Hindlimb muscle (tissue), 1 donor: ENCODE data around the gene PRUNE2. TPM values are rescaled to one million over a fixed set of nuclear protein-coding genes. Genes with fewer than 3 reads are reported as not detected.
A peak's percentile ranks its signal among the peaks of the same experiment; 100 is the strongest.

Experiments
- DNase-seq: peaks from one replicate; pipeline ENCODE4 v3.0.0-alpha.2; 2013
- polyA plus RNA-seq: library from polyadenylated mRNA; unstranded; fragments of 120-200 nt; gene quantifications from one replicate; pipeline ENCODE4 v1.2.1, GENCODE V29; 2013; ENCODE audit not compliant: insufficient read length

PRUNE2 gene
- polyA plus RNA-seq, 1 donor: 10.6 TPM

- DNase-seq: no peak
These were observed 173.5 kb downstream of the PRUNE2 start for GRCh38 chr9:76732341-76732958.

GRCh38 chr9:76730801-76731200 is 175.1 kb downstream of the PRUNE2 start:
- DNase-seq: no peak

- DNase-seq: no peak
These were observed 175.8 kb downstream of the PRUNE2 start for GRCh38 chr9:76729980-76730737.

GRCh38 chr9:76729116-76729515 is 176.8 kb downstream of the PRUNE2 start:
- DNase-seq: no peak

- DNase-seq: no peak
These were observed 180.0 kb downstream of the PRUNE2 start for GRCh38 chr9:76725885-76726284.

- no peak for DNase-seq
These were observed 180.8 kb downstream of the PRUNE2 start for GRCh38 chr9:76725011-76725546.

GRCh38 chr9:76720245-76720644 is 185.7 kb downstream of the PRUNE2 start:
- no peak for DNase-seq

- DNase-seq: no peak
These were observed 187.7 kb downstream of the PRUNE2 start for GRCh38 chr9:76718166-76718565.

GRCh38 chr9:76717613-76718012 is 188.3 kb downstream of the PRUNE2 start:
- no peak for DNase-seq

GRCh38 chr9:76717176-76717575 is 188.7 kb downstream of the PRUNE2 start:
- DNase-seq: no peak

- DNase-seq: peak; percentile 50
These were observed 189.7 kb downstream of the PRUNE2 start for GRCh38 chr9:76716085-76716672.

- no peak for DNase-seq
These were observed 192.5 kb downstream of the PRUNE2 start for GRCh38 chr9:76713381-76713780.

GRCh38 chr9:76709020-76709419 is 196.9 kb downstream of the PRUNE2 start:
- no peak for DNase-seq

GRCh38 chr9:76707510-76707909 is 198.4 kb downstream of the PRUNE2 start:
- DNase-seq: no peak

- peak; percentile 63 for DNase-seq
These were observed 201.2 kb downstream of the PRUNE2 start for GRCh38 chr9:76704593-76705204.

- DNase-seq: no peak
These were observed 202.6 kb downstream of the PRUNE2 start for GRCh38 chr9:76703270-76703669.

- DNase-seq: no peak
These were observed 204.4 kb downstream of the PRUNE2 start for GRCh38 chr9:76701441-76702039.

GRCh38 chr9:76700916-76701315 is 205.0 kb downstream of the PRUNE2 start:
- no peak for DNase-seq

GRCh38 chr9:76699971-76700370 is 205.9 kb downstream of the PRUNE2 start:
- DNase-seq: no peak

- DNase-seq: no peak
These were observed 208.4 kb downstream of the PRUNE2 start for GRCh38 chr9:76697554-76697953.

GRCh38 chr9:76697081-76697480 is 208.8 kb downstream of the PRUNE2 start:
- DNase-seq: no peak

GRCh38 chr9:76693912-76694311 is 212.0 kb downstream of the PRUNE2 start:
- DNase-seq: no peak
